GM21390 (cell line): ENCODE data around the gene TRPM1.
"Not testable (repeated sequence)": the region's sequence is repeated elsewhere in the genome, so short reads cannot be mapped to it uniquely, and the experiment has no call there.

Source experiments
- ATAC-seq: cut with Tn5 transposase; IDR thresholded peaks from one replicate; pipeline ENCODE4 v1.9.1; 2021; ENCODE audit not compliant: unreplicated experiment

The TRPM1 gene

DNA sequence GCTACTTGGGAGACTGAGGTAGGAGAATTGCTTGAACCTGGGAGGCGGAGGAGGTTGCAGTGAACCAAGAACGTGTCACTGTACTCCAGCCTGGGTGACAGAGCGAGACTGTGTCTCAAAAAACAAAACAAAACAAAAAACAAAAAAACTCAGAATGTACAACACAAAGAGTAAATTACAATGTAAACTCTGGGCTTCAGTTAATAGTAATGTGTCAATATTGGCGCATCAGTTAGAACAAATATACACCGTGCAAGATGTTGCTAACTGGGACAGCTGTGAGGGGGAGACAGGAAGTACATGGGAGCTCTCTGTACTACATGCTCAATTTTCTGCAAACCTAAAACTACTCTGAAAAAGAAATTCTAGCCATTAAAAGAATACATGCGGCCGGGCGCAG, 23.5 kb upstream of the TRPM1 start:
- no peak for ATAC-seq

DNA sequence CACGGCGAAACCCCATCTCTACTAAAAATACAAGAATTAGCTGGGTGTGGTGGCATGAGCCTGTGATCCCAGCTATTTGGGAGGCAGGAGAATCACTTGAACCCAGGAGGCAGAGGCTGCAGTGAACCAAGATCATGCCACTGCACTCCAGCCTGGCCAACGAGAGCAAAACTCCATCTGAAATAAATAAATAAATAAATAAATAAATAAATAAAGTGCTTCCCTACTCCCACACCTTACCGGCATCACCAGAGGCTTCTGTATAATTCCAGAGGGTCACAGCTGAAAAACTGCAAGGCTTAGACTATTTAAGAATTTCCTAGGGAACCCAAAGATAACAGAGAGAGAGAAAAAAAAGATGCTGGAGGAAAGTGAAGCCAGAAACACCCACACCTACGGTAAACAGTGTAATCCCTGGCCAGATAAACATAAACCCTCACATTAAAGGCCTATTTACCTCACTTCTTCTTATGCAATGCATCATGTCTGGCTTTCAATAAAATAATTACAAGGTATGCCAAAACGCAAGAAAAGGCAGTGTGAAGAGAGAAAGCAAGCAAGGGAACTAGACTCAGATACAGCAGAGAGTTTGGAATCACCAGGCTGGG, 15.0 kb upstream of the TRPM1 start:
- no peak for ATAC-seq

DNA sequence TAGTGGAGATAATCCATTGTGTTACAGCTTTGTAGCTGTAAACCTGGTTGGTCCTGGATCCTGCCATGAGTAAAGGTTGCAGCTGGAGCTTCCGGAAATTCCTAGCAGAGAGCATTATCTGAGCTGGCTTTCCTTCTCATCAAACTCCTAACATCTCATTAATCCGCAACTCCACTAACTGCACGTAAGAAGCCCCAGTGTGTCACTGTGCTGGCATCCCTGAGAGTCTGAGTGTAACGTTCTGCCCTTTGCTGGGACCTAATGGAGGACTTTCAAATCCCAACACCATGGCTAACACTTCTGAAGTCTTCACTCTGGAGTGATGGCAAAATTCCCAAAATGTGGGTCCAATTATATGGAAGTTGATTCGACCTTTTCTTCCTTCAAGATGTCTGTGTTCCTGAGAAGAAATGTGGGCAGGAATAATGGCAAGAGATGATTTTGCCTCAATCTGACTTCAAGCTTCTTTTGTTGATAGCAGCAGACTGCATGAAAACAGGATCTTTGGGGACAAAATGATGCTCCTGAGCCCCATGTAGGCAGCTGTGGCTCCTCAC, 9.6 kb upstream of the TRPM1 start:
- ATAC-seq: no peak

DNA sequence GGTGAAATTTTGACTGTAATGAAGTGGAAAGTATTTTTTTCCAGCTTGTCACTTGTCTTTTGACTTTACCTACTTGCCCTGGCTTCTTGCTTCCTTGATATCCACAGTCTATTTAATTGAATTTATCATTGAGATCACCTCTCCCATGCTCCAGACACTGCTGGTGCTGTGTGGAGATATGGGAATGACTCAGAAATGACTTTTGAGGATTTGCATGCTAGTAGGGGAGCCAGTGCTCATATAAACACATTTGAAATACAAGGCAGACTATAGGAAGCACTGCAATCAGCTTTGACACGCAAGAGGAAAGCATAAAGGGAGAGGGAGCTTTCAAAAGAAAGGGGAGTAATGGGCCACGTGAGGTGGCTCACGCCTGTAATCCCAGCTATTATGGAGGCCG, 7.3 kb upstream of the TRPM1 start:
- ATAC-seq: no peak

- no peak for ATAC-seq
Observed at GRCh38 chr15:31106495-31107300, 5.2 kb upstream of the TRPM1 start.

DNA sequence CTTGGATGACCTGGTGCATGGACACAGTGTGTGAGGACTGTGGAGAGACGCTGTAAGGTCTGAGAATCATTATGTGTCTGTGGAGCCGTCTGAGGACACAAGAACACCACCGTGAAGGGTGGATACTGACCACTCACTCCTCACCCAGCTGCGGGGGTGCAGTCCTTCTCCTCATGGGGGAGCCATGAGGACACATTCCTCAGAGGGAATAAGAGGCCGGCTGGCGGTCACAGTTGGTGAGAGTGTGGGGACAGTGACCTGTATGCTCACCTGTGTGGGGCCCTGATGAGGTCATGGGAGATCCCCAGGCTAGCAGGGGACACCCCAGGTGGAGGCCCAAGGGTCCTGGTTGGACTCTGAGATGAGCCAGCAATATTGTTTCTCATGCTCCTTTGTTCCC, 2.5 kb upstream of the TRPM1 start:
- no peak for ATAC-seq

GRCh38 chr15:31102374-31103342, 1.1 kb upstream of the TRPM1 start:
- no peak for ATAC-seq

GRCh38 chr15:31102039-31102321, 455 bp upstream of the TRPM1 start:
- ATAC-seq: no peak

DNA sequence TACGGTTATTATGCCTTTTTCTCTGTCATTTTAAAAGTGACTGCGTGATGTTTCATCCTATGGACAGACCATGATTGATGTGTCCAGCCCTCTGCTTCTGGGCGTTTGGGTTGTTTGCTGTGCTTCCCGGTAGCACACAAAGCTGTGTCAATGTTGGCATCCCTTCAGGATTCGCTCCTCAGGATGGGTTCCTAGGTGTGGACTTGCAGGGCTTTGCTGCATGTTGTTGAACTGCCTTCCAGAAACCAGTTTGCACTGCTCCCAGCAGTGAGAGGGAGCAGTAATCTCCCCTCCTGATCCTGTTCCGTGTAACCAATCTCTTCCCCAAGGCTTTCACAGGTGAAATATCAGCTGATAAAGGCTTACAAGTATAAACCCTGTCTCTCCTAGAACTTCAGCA, 787 bp downstream of the TRPM1 start:
- ATAC-seq: no peak

DNA sequence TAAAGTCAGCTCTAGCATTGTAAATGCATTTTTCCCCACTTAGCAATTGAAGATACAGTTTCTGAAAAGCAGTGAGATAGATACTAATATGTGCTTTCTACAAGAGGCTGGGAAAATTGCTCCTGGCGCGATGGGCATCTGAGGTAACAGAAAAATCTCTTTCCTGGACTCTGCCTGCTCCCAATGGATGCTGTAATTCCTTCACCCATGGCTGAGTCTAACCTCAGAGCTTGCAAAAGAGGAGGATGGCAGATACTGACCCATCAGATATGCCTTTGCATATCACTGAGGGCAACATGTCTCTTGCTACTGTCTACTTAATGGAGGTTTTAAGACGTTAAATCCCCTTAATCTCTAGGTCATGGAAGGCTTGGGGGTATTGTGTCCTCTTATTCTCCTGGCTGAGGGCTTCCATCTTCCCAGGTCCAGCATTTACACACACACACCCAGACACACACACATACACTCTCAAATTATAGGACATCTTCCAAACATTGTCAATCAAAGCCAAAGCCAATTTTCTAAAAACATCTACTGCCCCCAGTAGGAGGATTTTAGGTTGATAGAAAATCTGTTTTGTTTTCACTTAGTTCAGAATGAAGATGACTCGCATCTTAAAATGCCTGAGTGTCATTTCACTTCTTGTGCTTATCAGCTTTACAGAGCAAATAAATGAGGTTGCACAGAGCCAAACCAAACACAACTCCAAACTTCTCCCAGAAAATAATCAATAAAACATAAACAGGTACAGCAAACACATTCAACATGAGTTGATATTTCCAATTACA, 2.4 kb downstream of the TRPM1 start:
- no peak for ATAC-seq

DNA sequence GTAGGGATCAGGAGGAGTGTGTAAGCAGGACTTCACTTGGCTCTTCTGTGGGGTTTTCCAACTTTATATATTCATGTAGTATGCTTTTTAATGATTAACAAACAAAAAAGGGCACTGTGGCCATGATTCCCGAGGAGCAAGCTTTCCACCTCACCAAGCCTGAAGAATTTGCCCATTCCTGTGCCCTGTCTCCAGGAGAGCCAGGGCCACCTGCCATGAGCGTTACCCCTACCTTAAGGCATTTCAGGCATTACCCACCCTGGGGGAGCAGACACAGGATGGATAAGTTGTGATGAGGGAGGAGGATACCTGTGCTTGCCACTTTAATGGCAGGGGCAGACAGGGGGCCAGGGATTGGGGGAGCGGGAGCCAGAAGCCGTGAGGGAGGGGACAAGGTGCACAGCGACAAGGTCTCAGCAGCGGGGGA, 3.0 kb downstream of the TRPM1 start:
- ATAC-seq: no peak

GRCh38 chr15:31096563-31096962, 5.0 kb downstream of the TRPM1 start:
- no peak for ATAC-seq

DNA sequence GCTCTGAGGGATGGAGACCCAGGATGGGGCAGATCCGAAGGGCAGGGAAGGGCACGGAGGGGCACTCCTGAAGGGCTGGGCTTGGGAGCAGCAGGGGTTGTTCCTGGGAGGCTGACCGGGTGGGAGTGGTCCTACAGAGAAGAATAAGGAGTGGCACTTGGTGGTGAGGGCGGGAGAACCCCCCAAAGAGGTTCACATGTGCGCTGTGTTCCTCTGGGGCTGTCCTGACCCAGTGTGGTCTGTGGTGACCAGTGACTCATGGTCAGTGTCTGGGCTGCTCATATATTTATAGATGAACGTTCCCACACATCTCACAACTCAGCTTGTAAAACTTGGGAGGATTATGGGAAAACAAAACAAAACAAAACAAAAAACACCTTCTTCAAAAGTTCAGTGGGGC, 10.0 kb downstream of the TRPM1 start:
- no peak for ATAC-seq

DNA sequence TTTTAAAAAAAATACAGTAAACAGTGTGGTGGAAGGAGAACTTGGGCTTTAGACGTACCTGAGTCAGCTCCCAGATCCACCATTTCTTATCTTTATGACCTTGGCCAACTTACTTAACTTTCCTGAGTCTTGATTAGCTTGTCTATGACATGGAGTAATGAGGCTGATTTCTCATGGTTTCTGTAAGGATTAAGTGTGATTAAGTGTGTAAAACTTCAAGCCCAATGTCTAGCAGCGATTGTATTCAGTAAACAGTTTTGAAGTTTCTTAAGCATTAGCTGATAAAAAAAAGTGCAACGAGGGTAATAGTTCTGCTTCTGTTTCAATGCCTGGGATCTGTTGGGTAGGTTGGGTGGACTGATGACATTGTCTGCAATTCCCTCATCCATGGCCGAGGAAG, 10.8 kb downstream of the TRPM1 start:
- ATAC-seq: no peak

- ATAC-seq: no peak
Observed at GRCh38 chr15:31089368-31090047, 12.0 kb downstream of the TRPM1 start.

DNA sequence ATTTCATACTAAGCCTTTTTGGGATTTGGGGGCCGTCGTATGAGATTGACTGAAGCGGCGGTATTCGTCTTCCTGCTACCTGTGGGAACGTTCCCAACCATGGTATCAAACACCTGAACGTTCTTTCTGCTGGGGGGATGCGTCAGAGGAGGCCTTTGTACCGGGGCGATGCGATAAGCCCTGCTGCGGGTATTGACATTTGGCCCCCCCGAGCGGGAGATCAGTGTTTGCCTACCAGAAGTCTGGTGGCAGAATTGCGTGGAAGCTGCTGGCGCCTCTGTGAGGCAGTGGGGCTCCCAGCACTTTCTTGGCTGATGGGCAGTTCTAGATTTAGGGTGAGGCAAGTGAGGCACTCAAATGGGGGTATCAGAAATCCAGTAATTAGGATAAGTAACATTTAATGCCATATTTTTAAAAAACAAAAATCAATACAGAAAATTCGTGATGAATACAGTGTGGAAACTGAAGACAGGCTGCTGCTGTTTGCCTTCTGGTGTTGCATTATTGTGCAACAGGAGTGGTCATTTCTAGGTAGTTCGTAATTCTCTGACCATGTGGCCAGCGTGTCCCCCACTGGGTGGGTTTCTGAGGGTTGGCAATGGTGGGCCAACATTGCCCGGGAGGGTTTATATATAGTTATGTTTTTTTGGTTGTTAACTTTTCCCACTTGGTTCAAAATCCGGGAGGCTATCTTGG, 12.7 kb downstream of the TRPM1 start:
- no peak for ATAC-seq

GRCh38 chr15:31088041-31088440, 13.5 kb downstream of the TRPM1 start:
- ATAC-seq: not testable (repeated sequence)

- ATAC-seq: no peak
Observed at GRCh38 chr15:31086344-31086743, 15.2 kb downstream of the TRPM1 start.

DNA sequence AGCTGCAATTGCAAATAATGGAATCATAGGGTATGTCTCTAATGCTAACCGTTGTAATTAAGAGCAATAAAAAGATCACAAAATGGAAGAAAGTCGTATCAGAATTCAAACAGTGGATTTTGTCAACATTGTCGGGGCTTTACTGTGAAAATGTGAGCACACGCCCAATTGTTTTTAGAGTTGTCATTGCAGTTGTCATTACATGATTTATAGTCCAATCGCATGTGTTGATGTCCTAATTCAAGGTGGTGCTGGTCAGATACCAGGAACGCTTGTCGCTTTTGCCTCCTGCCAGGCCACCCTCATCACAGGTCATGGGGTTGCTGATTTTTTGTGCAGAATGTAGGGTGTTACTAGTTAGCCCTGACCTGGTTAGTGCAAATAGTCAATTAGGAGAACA, 16.2 kb downstream of the TRPM1 start:
- ATAC-seq: no peak

DNA sequence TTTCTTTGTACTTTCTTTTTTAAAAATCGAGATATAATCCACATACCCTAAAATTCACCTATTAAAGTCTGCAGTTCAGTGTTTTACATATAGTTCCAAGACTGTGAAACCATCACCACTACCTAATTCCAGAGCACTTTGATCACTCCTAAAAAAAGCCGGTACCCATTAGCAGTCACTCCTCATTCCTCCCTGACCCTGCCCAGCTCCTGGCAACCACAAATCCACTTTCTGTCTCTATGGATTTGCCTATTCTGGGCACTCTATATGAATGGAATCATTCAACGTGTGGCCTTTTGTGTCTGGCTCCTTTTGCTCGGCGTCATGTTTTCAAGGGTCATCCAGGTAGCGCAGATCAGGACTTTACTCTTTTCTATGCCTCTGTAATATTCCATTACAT, 17.3 kb downstream of the TRPM1 start:
- no peak for ATAC-seq
